Suprapubic skin (tissue), 3 donors: ENCODE measurements around the gene P2RY12.

ENCODE experiments used
- EP300 ChIP-seq: sonication (generic); formaldehyde crosslinking; IDR thresholded peaks from one replicate; pipeline ENCODE4 v1.6.1; 2017; ENCODE audit warnings: antibody characterized with exemption
- POLR2A ChIP-seq, 2 donors: fragments of 450-650 bp; IDR thresholded peaks; one replicate each; pipeline ENCODE4 v1.6.1; 2017; ENCODE audit warnings: antibody characterized with exemption in 2 of 2, mild to moderate bottlenecking in 2 of 2, moderate library complexity in 2 of 2
- TF ChIP-seq, protein P1 (sequence below), 2 donors: fragments of 200-600 bp in 1 of 2; fragments of 450-650 bp in 1 of 2; sonication (generic) in 1 of 2; IDR thresholded peaks; one replicate each; pipeline ENCODE4 v1.5.1; 2016 to 2019; ENCODE audit warnings: antibody characterized with exemption in 2 of 2, mild to moderate bottlenecking in 1 of 2, moderate library complexity in 1 of 2

DNA sequence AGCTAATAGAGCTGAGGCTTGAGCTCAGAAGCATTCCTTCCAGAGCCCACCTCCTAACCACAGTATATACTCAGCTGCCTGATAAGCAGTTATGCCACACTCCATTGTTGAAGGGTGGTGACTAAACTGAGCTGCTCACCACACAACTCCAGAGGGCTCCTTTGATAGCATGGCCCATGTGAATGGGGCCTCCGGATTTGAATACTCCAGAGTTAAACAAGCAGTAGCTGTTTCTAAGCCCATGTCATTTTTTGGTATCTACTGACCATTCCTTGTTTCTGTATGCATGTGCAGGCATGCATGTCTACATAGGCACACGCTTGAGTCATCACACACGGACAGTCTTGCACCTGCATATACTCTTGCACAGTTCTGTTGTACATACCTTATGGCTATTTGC lies 47.4 kb upstream of the P2RY12 start:
- TF ChIP-seq, protein P1, sequence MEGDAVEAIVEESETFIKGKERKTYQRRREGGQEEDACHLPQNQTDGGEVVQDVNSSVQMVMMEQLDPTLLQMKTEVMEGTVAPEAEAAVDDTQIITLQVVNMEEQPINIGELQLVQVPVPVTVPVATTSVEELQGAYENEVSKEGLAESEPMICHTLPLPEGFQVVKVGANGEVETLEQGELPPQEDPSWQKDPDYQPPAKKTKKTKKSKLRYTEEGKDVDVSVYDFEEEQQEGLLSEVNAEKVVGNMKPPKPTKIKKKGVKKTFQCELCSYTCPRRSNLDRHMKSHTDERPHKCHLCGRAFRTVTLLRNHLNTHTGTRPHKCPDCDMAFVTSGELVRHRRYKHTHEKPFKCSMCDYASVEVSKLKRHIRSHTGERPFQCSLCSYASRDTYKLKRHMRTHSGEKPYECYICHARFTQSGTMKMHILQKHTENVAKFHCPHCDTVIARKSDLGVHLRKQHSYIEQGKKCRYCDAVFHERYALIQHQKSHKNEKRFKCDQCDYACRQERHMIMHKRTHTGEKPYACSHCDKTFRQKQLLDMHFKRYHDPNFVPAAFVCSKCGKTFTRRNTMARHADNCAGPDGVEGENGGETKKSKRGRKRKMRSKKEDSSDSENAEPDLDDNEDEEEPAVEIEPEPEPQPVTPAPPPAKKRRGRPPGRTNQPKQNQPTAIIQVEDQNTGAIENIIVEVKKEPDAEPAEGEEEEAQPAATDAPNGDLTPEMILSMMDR (IDR thresholded peaks at IDR 0.05): no peak
- no peak for TF ChIP-seq POLR2A (IDR thresholded peaks at IDR 0.05)
- no peak for TF ChIP-seq EP300
